HG02870 (cell line): Measurements from ENCODE around the gene FRRS1L.
A peak's percentile ranks its signal among the peaks of the same experiment; 100 is the strongest.

Experiments used
- ATAC-seq: cut with Tn5 transposase; IDR thresholded peaks from one replicate; pipeline ENCODE4 v1.9.1; 2021; ENCODE audit warnings: mild to moderate bottlenecking, moderate library complexity; ENCODE audit not compliant: unreplicated experiment

FRRS1L gene

GRCh38 chr9:109108318-109108717 lies 58.7 kb downstream of the FRRS1L start:
- no peak for ATAC-seq

GRCh38 chr9:109107402-109108240 lies 59.4 kb downstream of the FRRS1L start:
- no peak for ATAC-seq

DNA sequence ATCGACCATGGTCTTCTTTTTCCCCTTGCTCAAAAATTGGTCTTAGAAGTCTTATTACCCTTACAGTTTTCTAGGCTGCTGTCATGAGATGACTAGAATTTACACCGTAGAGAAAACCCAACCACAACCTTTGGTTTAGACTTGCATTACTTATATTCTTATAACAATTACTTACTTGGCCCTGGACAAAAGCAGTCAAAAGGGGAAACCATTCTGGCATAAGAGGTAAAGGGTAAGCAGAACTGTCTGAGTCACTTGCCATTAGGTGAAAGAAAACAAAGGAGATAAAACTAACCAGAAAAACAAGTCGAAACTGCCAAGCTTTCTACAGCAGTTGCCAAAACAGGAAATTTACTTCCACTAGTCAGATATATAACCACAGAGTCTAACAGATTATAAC lies 65.2 kb downstream of the FRRS1L start:
- ATAC-seq: peak; percentile 89

- ATAC-seq: no peak
Measured at GRCh38 chr9:109101202-109101595, 65.8 kb downstream of the FRRS1L start.

DNA sequence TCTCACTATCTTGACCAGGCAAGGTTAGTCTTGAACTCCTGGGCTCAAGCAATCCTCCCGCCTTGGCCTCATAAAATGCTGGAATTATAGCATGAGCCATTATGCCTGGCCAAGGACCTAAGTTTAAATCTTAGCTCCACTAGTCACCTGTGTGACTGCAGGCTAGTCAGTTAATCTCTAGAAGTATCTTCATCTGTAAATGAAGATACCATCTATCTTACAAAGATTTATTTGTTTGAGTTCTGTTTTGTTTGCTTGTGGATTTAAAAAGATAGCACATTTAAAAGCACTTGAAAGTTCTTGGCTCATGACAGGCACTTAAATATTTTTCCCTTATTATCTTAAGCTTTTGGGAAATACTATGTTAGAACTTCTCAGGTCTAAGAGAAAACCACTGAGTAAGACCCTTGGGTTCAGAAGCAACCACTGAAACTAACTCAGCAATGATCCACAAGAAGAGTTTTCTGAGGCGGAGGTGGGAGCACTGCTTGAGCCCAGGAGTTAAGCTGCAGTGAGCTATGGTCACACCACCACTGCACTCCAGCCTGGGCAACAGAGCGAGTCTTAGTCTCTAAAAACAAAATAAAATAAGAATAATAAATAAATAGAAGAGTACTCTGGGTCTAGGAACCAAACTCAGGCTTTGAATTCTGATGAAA lies 66.4 kb downstream of the FRRS1L start:
- no peak for ATAC-seq

DNA sequence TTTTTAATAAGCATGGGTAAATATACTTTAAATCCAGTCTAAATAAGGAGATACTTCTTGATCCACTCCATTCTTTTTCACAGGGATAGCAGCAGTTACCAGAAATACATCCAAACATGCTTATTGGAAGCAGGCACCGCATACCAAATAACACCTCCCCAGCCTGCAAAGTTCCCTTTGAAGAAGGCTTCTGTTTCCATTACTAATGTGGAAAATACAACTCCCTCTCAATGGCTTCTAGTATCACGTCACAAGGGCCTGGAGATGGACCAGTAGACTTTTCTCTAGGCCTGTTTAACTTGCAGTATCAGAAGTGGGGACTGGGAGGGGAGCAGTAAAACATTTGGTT lies 68.1 kb downstream of the FRRS1L start:
- ATAC-seq: no peak

GRCh38 chr9:109098171-109098959 lies 68.7 kb downstream of the FRRS1L start:
- peak; percentile 37 for ATAC-seq

- no peak for ATAC-seq
Measured at GRCh38 chr9:109097146-109097545, 69.9 kb downstream of the FRRS1L start.

- ATAC-seq: no peak
Measured at GRCh38 chr9:109095321-109095720, 71.7 kb downstream of the FRRS1L start.

GRCh38 chr9:109094268-109094667 lies 72.8 kb downstream of the FRRS1L start:
- ATAC-seq: no peak

GRCh38 chr9:109092587-109092986 lies 74.5 kb downstream of the FRRS1L start:
- no peak for ATAC-seq

- no peak for ATAC-seq
Measured at GRCh38 chr9:109092051-109092580, 74.9 kb downstream of the FRRS1L start.

- no peak for ATAC-seq
Measured at GRCh38 chr9:109088221-109088620, 78.8 kb downstream of the FRRS1L start.

DNA sequence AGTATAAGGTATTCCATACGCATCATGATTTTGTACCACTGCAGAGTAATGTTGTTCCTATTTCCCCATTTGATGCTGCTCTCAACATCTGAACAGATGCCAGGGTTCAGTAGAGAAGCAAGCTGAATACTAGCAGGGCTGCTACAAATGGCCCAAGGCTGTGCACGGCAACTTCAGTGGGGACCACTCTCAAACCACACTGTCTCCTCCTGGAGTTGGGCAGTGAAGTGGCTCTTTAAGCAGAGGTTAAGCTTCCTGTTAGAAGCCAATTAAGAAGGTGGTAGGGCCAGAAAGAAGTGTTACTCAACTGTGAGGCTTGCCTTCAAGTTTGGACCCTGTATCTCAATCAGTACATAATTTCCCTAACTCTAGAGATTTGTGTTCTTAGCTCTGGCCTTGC lies 79.3 kb downstream of the FRRS1L start:
- ATAC-seq: no peak

DNA sequence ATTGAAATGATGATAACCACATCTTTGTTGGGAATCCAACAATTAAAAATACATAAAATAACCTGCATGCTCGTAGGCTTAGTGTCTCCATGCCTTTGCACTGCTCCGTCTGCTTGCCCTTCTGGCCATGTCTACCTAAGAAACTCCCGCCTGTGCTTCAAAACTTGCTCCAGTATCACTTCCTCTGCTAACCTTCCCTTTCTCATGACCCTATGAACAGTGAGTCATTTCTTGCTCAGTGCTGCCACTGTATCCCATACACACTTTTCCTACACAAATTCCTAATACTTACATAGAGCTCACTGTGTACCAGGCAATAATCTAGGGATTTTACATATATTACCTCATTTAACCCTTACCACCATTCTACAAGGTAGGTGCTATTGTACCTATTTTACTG lies 80.8 kb downstream of the FRRS1L start:
- peak; percentile 99 for ATAC-seq

DNA sequence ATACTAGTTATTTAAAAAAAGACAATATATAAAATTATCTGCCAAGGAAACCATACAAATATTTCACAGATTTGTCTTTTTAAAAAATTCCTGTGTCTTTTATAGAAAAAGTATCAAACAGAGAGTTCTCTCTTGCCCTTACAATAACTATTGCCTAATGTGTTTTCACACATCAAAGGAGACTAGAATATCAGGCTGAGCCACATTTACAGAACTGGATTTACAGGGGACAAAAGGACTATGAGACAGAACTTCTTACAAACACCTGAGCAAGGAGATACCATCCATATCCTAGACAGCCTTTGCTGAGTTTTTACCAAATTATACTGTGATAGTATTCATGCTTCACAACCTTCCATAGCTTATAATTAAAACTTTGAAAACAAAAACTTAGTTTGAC lies 81.5 kb downstream of the FRRS1L start:
- ATAC-seq: no peak

DNA sequence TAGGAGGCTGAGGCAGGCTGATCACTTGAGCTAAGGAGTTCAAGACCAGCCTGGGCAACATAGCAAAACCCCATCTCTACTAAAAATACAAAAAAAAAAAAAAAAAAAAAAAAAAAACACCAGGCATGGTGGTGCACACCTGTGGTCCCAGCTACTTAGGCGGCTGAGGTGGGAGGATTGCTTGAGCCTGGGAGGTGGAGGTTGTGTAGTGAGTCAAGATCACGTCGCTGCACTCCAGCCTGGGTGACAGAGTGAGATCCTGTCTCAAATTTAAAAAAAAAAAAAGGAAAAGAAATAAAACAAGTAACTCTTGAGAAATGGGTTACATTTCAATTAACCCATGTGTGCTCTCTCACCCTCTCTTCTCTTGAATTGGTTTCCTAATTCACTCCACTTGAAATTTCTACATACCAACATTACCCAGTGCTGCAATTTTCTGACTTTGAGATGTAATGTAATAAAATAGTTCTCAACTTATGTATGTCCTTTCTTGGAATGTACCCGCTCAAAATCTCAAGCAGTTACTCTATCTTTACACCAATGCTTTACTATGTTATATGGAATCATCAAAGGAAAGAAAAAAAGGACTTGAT lies 83.1 kb downstream of the FRRS1L start:
- no peak for ATAC-seq

DNA sequence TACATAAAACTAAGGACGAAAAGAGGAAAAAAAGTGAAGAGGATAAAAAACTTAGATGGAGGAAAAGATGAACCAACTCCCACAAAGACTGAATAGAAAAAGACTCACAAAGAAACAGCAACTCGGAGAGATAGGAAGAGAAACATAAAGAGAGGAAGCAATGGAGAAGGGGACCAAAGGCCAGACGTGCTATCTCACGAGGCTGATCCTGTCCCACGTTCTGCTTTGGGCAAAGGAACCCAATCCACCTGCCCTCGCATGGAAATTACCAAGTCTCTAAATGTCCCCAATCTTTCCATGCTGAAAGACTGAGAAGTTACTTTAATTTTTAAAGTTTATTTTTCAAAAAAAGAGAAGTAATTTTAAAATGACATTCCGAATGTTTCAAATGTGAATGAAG lies 83.9 kb downstream of the FRRS1L start:
- no peak for ATAC-seq

- ATAC-seq: no peak
Measured at GRCh38 chr9:109082091-109082620, 84.9 kb downstream of the FRRS1L start.
